Fibroblast of upper back skin (primary cell): Measurements from ENCODE around the gene PLAGL1.

Experiments
- DNase-seq: peaks from one replicate; pipeline ENCODE4 v3.0.0-alpha.2; 2013

PLAGL1 gene

DNA sequence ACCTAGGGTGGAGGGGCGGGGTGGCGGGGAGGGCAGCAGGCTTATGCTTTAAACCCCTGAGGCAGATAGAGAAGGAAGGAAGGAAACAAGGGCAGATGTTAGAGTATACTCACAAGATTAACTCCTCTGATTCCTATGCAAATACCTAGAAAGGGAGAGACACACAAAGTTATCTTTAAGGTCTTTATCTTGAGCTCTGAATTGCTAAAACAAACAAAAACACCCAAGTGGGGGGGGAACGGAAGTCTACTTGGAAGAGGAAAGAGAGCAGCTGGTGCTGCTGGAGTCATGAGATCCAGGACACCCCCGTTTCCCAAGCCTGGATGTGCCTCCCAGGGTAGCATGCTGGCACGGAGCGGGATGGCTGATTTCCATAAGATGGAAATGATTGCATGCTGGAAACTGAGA is 43.4 kb downstream of the PLAGL1 start:
- no peak for DNase-seq

- no peak for DNase-seq
Measured at GRCh38 chr6:143963158-143963919, 44.7 kb downstream of the PLAGL1 start.

DNA sequence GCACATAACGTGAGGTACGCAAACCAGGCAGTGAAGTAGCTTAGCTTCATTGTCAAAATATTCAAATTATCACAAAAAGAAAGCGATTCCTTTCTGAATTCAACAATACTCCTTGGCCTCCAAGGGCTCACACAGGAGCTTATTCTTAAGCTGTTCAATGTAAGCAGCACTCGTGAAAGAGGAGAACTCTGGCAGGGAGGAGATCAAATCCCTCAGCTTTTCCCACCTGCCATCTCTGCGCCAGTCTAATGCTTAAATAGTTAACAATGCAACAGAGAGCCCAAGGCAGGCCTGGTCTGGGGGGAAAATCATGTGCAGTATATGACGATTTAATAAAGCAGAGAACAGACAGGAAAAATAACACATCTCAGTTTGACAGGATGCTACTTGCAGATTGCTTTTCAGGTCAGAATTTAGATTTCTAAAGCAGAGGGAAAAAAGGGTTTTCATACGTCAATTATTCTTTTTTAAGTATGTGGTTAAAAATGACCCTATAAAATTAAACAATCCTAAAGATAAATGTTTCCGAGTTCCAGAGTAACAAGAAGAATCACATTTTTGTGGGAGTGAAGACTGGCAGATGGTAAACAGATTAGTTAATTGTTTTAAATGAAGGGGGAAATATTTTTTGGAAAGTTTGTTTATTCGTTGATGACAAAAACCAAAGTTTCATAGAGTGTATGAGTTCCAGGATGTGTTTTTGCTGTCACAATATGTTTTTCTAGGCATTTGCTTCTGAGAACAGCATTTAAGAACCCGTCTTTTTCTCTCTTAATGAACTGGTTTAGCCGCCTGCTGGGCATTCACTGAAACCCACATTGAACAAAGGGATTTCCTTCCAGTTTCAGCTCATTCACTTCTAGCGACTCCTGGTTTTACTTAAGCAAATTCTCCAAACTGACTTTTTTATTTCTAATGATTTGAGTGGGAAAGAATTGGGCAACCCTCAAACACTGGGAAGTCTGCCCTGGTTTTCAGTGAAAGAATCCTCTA is 45.9 kb downstream of the PLAGL1 start:
- peak; percentile 56 for DNase-seq

DNA sequence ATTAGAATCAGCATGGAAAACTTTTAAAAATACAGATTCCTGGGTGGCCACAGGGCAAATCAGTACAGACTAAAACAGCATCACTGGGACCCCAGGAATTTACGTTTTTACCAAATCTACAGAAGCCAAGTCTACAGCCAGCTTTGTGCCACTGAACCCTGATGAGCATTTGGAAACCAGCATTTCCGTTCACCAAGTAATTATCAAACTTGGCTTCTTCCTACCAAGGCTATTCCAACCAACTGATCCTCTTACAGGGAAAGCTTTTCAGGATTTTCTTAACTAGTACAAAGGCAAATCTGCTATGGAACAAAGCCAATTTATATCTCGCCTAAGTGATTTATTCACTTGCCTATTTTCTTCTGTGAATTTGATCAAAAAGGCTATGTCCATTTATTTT is 47.0 kb downstream of the PLAGL1 start:
- no peak for DNase-seq

GRCh38 chr6:143959927-143960326 is 48.1 kb downstream of the PLAGL1 start:
- no peak for DNase-seq

GRCh38 chr6:143958839-143959399 is 49.1 kb downstream of the PLAGL1 start:
- DNase-seq, result no peak

- no peak for DNase-seq
Measured at GRCh38 chr6:143957679-143958274, 50.3 kb downstream of the PLAGL1 start.

DNA sequence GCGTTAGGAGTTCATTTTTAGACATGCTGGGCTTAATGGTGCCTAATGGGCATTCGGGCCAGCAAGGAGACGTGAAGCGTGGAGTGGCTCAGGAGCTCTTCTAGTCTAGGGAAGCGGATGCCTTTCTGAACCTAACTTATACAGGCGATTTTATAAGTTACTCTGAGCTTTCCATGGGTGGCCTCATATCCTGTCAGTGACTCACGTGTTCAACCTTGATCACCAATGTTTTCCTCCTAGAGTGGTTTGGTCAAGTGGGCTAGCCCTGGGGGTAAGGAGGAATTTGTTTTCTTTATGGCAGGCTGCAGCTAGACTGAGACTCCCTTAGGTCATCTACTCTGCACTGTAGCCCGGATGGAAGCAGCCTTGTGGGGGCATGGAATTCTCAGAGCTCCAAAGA is 52.1 kb downstream of the PLAGL1 start:
- DNase-seq, result peak; percentile 42

DNA sequence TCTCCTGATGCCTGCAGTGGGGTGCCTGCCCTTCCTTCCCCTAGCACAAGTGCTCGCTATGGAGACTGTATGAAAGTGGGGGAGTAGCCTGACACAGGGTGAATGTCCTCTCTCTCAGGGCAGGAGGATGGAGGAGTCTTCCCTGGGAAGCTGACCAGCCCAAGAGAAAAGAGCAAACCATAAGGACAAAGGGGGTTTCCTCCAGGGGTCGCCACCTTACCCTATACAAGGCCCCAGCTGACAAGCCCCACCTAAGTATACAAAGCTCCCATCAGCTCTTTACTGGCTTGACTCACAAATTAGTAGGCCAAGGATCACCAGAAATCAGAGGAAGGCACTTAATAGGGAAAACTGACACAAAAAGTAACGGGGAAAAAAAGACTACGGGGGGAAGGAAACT is 54.1 kb downstream of the PLAGL1 start:
- DNase-seq, result no peak

DNA sequence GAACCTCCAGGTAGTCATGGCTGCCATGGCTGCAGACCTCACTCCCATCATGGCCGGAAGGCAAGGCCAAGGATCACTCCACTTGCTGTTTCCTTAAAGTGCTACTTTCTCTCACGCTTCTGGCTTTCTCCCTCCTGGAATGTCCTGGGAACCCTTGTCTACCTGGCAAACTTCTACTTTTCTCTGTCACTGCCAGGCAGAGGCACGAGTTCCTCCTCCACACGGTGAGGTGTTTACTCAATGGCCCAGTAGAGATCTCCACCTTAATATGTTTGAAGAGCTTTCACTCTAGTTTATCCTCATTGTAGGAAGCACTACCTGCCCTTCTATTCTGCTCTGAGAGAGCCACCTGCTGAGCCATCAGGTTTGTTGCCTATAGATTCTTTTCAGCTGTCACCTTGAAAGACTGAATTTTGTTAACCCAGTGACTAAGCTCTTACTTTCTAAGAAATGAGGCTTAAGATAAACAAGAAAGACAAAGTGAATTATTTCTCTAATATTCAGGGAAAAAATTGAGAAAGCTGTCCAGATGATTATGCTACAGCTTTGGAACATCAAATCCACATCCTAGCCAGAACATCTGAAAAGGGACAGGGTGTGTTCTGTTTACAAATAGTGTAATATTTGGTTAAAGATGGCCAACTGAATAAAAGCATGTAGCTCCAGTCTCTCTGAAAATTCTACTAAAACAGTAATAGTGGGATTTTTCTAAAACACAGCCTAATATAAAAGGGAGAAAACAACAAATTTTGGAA is 54.9 kb downstream of the PLAGL1 start:
- DNase-seq, result no peak

DNA sequence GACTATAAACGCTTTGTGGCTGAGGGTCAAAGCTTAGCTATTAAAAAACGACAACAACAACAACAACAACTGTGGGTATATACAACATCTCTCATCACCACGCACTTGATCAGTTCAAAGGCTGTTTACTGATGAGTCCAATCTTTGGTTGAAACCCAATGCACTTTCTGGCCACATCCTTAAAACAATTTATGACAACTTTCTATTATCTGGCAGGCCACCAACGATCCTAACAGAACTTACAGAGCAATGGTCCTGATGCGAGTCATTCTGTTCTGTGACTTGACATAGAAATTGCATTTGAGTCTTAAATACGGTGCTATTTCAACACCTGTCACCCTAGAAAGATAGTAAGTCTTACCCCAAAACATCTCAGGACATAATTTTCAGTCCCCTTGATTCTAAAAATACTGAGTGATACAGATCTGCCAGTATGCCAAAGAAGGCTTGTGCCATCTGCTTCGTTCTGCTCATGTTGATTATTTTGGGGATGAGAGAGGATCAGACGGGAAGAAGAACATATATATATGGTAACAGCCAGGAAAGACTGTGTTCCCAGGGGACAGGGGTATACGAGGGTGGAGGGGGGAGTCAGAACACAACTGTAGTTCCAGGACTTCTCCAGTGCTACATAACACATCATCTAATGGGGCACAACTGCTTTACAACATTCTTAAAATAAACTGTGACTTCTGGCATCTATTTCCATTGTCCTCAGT is 55.8 kb downstream of the PLAGL1 start:
- DNase-seq, result no peak

DNA sequence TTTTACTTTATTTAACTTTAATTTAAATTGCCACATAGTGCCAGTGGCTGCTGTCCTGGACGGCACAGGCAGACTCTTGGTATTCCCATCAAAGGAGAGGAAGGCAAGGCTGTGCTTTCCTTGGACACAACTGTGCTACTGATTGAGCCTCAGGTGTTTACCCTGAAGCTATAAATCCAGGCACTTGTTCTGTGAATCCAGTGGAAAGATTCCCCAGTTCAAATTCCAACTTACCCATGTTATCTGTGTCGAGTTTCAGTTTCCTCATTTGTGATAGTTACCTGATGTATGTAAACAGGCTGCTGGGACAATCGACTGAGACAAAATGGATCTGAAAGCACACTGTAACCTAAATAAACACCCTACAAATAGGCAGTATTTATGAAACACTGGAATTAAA is 57.2 kb downstream of the PLAGL1 start:
- no peak for DNase-seq

DNA sequence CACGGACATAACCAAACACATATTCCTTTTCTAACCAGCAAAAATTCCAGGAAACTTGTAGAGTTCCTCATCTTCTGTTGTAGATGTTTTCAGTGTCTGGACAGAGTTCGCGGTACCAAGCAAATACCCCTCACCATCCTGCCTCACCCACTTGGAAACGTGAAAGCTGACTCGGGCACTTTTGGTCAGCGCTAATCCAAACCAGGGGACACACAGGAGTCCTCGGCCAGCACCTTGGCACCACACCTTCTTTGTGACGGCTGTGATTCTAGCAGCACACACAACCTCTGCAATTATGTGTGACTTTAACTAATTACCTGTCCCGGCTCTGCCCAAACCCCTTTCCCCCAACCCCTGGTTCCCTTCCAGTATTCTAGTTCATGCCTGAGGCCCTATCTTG is 58.1 kb downstream of the PLAGL1 start:
- DNase-seq, result no peak

DNA sequence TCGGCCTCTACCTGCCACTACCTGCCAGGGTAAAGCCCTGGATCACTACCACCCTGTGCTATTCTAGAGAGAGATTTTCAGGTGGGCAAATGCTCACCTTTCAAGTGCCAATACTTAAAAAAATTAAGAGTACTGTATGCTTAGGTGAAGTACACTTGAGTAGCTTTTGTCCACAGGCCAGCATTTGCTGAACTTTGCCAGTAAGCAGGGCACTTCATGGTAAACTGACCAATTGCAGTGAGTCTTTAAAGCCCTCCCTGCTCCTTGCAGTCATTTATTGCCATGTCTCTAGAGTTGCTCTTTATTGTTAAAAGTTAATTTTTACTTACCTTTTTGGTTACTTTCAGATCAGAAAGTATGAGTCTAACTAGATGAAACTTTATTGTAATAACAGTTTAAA is 58.5 kb downstream of the PLAGL1 start:
- no peak for DNase-seq

- DNase-seq, result no peak
Measured at GRCh38 chr6:143948208-143948607, 59.9 kb downstream of the PLAGL1 start.

- peak; percentile 58 for DNase-seq
Measured at GRCh38 chr6:143941852-143942627, 66.0 kb downstream of the PLAGL1 start.

- peak; percentile 35 for DNase-seq
Measured at GRCh38 chr6:143940011-143940597, 68.0 kb downstream of the PLAGL1 start.

GRCh38 chr6:143939364-143939763 is 68.7 kb downstream of the PLAGL1 start:
- DNase-seq, result no peak

DNA sequence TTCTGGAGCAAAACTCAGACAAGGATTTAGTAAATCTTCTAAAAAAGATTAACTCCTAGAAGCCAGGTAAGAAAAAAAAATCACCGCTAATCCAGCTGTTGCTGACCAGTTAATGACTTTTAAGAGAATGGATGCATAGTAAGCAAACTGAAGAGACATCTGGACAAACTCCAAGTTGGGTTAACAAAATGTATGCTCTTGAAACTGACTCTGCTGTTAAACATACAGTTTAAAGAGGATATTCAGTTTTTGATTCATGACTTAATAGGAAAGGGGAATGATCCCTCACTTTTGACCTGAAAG is 70.4 kb downstream of the PLAGL1 start:
- DNase-seq, result no peak

GRCh38 chr6:143936778-143937667 is 71.0 kb downstream of the PLAGL1 start:
- DNase-seq, result no peak
